GM23338 (cell line): ENCODE measurements around the gene ELMOD3. TPM values are rescaled to one million over a fixed set of nuclear protein-coding genes. Genes with fewer than 3 reads are reported as not detected.

Experiments
- ATAC-seq: fragments of 200-7000 bp; cut with Tn5 transposase; 3 replicates; pipeline ENCODE4 v1.9.1; 2020
- DNase-seq: peaks from one replicate; pipeline ENCODE4 v3.0.0-alpha.2; 2015; ENCODE audit warnings: low spot score
- H2AFZ ChIP-seq: fragments of 200-600 bp; sonication (generic); 2 replicates; pipeline ENCODE4 v1.8.0; 2016; ENCODE audit warnings: antibody characterized with exemption, mild to moderate bottlenecking, moderate library complexity
- H3F3A ChIP-seq: fragments of 200-600 bp; sonication (generic); replicated peaks from 2 replicates; pipeline ENCODE4 v1.8.0; 2017; ENCODE audit warnings: antibody characterized with exemption, mixed run types, low read depth
- H3K27ac ChIP-seq: fragments of 200-600 bp; sonication (generic); 2 replicates; pipeline ENCODE4 v1.6.1; 2016; ENCODE audit warnings: low read depth
- H3K27me3 ChIP-seq: fragments of 200-600 bp; sonication (generic); 2 replicates; pipeline ENCODE4 v1.8.0; 2016; ENCODE audit warnings: mild to moderate bottlenecking, mixed run types, moderate library complexity; ENCODE audit not compliant: insufficient read depth
- H3K36me3 ChIP-seq: fragments of 200-600 bp; sonication (generic); 2 replicates; pipeline ENCODE4 v1.8.0; 2016; ENCODE audit warnings: mild to moderate bottlenecking; ENCODE audit not compliant: insufficient read depth
- H3K4me1 ChIP-seq: fragments of 200-600 bp; sonication (generic); 2 replicates; pipeline ENCODE4 v1.8.0; 2016; ENCODE audit warnings: mild to moderate bottlenecking, moderate library complexity; ENCODE audit not compliant: insufficient read depth
- H3K4me2 ChIP-seq: fragments of 200-600 bp; sonication (generic); 2 replicates; pipeline ENCODE4 v1.7.1; 2017; ENCODE audit warnings: mixed run types
- H3K4me3 ChIP-seq: fragments of 200-600 bp; sonication (generic); 2 replicates; pipeline ENCODE4 v1.6.1; 2016; ENCODE audit warnings: mixed run types
- H3K79me2 ChIP-seq: fragments of 200-600 bp; sonication (generic); replicated peaks from 2 replicates; pipeline ENCODE4 v1.8.0; 2017; ENCODE audit warnings: mild to moderate bottlenecking; ENCODE audit not compliant: insufficient read depth
- H3K9me2 ChIP-seq: fragments of 200-600 bp; sonication (generic); 2 replicates; pipeline ENCODE4 v1.8.0; 2017; ENCODE audit not compliant: insufficient read depth
- H4K20me1 ChIP-seq: fragments of 200-600 bp; sonication (generic); replicated peaks from 2 replicates; pipeline ENCODE4 v1.8.0; 2017; ENCODE audit warnings: mild to moderate bottlenecking; ENCODE audit not compliant: insufficient read depth
- H3K27ac Mint-ChIP-seq: 2 replicates; pipeline ENCODE4 v1.8.0; 2020; ENCODE audit warnings: inconsistent platforms, mild to moderate bottlenecking, moderate library complexity, mixed read lengths
- H3K27me3 Mint-ChIP-seq: 3 replicates; pipeline ENCODE4 v1.8.0; 2022; ENCODE audit warnings: low read depth, mild to moderate bottlenecking, moderate library complexity, mixed read lengths, inconsistent platforms; ENCODE audit not compliant: insufficient read depth, poor library complexity
- H3K36me3 Mint-ChIP-seq: 3 replicates; pipeline ENCODE4 v1.8.0; 2021; ENCODE audit warnings: low read depth, mild to moderate bottlenecking, inconsistent platforms, moderate library complexity, mixed read lengths
- H3K4me1 Mint-ChIP-seq: 3 replicates; pipeline ENCODE4 v1.8.0; 2020; ENCODE audit warnings: mild to moderate bottlenecking, inconsistent platforms, mixed read lengths
- H3K4me3 Mint-ChIP-seq: 3 replicates; pipeline ENCODE4 v1.8.0; 2021; ENCODE audit warnings: moderate library complexity, mild to moderate bottlenecking, inconsistent platforms, mixed read lengths
- H3K9me3 Mint-ChIP-seq: 3 replicates; pipeline ENCODE4 v1.8.0; 2020; ENCODE audit warnings: moderate library complexity, mild to moderate bottlenecking, inconsistent platforms, mixed read lengths
- CREB1 ChIP-seq: fragments of 250-450 bp; sonication (Bioruptor Pico); IDR thresholded peaks from 2 replicates; pipeline ENCODE4 v1.5.0; 2020; ENCODE audit warnings: low read depth, mild to moderate bottlenecking, moderate library complexity
- CTCF ChIP-seq, 2 experiments: fragments of 200-600 bp in 1 of 2; sonication (generic) in 1 of 2; conservative IDR thresholded peaks; 2 replicates each; pipeline versions ENCODE4 v1.5.1 to v1.6.1; 2016 to 2017; ENCODE audit warnings: antibody characterized with exemption in 2 of 2, low read depth in 2 of 2, mild to moderate bottlenecking in 2 of 2, moderate library complexity in 1 of 2
- ETS1 ChIP-seq: IDR thresholded peaks from 2 replicates; pipeline ENCODE4 v1.6.1; 2016; ENCODE audit warnings: antibody characterized with exemption
- JUNB ChIP-seq: IDR thresholded peaks from one replicate; pipeline ENCODE4 v1.6.1; 2016; ENCODE audit warnings: antibody characterized with exemption; ENCODE audit not compliant: unreplicated experiment
- POLR2AphosphoS5 ChIP-seq: IDR thresholded peaks from 2 replicates; pipeline ENCODE4 v1.6.1; 2016; ENCODE audit warnings: antibody characterized with exemption, low read depth
- STAT1 ChIP-seq: IDR thresholded peaks from one replicate; pipeline ENCODE4 v1.6.1; 2016; ENCODE audit warnings: antibody characterized with exemption; ENCODE audit not compliant: unreplicated experiment
- ZNF462 ChIP-seq: fragments of 250-450 bp; sonication (Bioruptor Pico); IDR thresholded peaks from 2 replicates; pipeline ENCODE4 v1.5.0; 2020; ENCODE audit warnings: mild to moderate bottlenecking, moderate library complexity
- polyA plus RNA-seq: library from polyadenylated mRNA; unstranded; fragments of >200 nt; fragmentation: Nextera tagmentation; extraction: Ambion mirVana; gene quantifications from 2 replicates; pipeline ENCODE4 v1.2.1, GENCODE V29; 2016
- total RNA-seq: library from RNA; depleted of rRNA; stranded (reverse); fragments of >200 nt; shearing (Covaris generic); gene quantifications from 2 replicates; pipeline ENCODE4 v1.2.3, GENCODE V29; 2014

The ELMOD3 gene
- total and polyA plus RNA-seq, 2 experiments from 2014 or later = 8.6 to 8.9 TPM

- no peak for TF ChIP-seq ZNF462 (CRISPR knock-in tag)
- no peak for TF ChIP-seq CTCF (conservative IDR thresholded peaks at IDR 0.05; ENCODE audit: low read depth in 2 of 2)
- no peak for TF ChIP-seq CREB1 (CRISPR knock-in tag)
- TF ChIP-seq STAT1 = no peak
- TF ChIP-seq POLR2AphosphoS5 = no peak
- no peak for TF ChIP-seq JUNB
Measured at GRCh38 chr2:85422072-85422457, 67.5 kb downstream of the ELMOD3 start (continued).

- ATAC-seq = no peak
- Histone ChIP-seq H3K4me2 (no peak overlapping the region), H3K4me1 (peaks cover 30% of the 10 kb centered on the region), H3K9me2 (no peaks in the 10 kb centered on the region), H3K27ac (no peak overlapping the region), H3K4me3 (no peak overlapping the region), H3K79me2 (peaks cover 4% of the 10 kb centered on the region; the same call in 1 of the 2 replicates), H4K20me1 (no peaks in the 10 kb centered on the region), H2AFZ (no peak overlapping the region), H3K27me3 (peaks cover 4% of the 10 kb centered on the region; the same call in 1 of the 2 replicates), H3F3A (peaks cover 8% of the 10 kb centered on the region; the same call in 1 of the 2 replicates), H3K36me3 (no peaks in the 10 kb centered on the region)
- H3K36me3 Mint-ChIP-seq = no peaks in the 10 kb centered on the region; the same call in 2 of the 3 replicates
- H3K4me3 Mint-ChIP-seq = no peak overlapping the region
- peaks cover 34% of the 10 kb centered on the region for H3K27me3 Mint-ChIP-seq
- no peak for TF ChIP-seq ETS1
- H3K9me3 Mint-ChIP-seq = no peaks in the 10 kb centered on the region
- no peak overlapping the region for H3K27ac Mint-ChIP-seq
- no peak for DNase-seq
- H3K4me1 Mint-ChIP-seq = peaks cover 39% of the 10 kb centered on the region
Measured at GRCh38 chr2:85423525-85423924, 69.0 kb downstream of the ELMOD3 start.
